PC-3 (cell line): ENCODE data around the gene MSH2.

ENCODE experiments used
- EZH2 ChIP-seq: fragments of 300-600 bp; sonication (generic); IDR thresholded peaks from one replicate; pipeline ENCODE4 v1.6.1; 2017; ENCODE audit warnings: antibody characterized with exemption, mild to moderate bottlenecking, low read length; ENCODE audit not compliant: unreplicated experiment
- EZH2phosphoT487 ChIP-seq: fragments of 300-600 bp; sonication (generic); IDR thresholded peaks from 2 replicates; pipeline ENCODE4 v1.6.1; 2018; ENCODE audit warnings: mild to moderate bottlenecking, antibody characterized with exemption, low read length, borderline replicate concordance
- TF ChIP-seq, protein P1 (sequence below): fragments of 300-600 bp; sonication (generic); conservative IDR thresholded peaks from 2 replicates; pipeline ENCODE4 v1.5.1; 2017; ENCODE audit warnings: antibody characterized with exemption, low read depth, mild to moderate bottlenecking, low read length

DNA sequence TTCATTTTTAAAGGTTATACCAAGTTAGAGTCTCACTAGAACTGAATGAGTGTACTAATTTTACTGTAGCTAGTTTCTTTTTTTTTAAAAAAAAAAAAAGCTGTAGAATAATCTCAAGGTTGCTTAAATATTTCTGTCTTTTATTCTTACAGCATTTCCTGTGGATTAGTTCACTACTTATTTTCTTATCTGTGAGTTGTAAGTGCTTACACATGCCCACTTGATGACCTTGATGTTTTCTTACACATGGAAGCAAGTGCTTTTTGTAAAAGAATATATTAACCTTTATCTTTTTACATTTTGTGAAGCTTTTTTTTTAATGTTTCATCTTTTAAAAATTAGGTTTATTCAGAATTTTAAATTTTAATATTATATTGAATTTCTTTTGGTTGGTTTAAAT lies 57.8 kb downstream of the MSH2 start:
- TF ChIP-seq, protein P1, sequence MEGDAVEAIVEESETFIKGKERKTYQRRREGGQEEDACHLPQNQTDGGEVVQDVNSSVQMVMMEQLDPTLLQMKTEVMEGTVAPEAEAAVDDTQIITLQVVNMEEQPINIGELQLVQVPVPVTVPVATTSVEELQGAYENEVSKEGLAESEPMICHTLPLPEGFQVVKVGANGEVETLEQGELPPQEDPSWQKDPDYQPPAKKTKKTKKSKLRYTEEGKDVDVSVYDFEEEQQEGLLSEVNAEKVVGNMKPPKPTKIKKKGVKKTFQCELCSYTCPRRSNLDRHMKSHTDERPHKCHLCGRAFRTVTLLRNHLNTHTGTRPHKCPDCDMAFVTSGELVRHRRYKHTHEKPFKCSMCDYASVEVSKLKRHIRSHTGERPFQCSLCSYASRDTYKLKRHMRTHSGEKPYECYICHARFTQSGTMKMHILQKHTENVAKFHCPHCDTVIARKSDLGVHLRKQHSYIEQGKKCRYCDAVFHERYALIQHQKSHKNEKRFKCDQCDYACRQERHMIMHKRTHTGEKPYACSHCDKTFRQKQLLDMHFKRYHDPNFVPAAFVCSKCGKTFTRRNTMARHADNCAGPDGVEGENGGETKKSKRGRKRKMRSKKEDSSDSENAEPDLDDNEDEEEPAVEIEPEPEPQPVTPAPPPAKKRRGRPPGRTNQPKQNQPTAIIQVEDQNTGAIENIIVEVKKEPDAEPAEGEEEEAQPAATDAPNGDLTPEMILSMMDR, result no peak
- TF ChIP-seq EZH2phosphoT487, result no peak
- TF ChIP-seq EZH2, result no peak
